B cell (primary cell): ENCODE measurements around the gene CD4.

Experiments
- CTCF ChIP-seq: fragments of 200-600 bp; IDR thresholded peaks from one replicate; pipeline ENCODE4 v1.8.0; 2022; ENCODE audit warnings: antibody characterized with exemption, mild to moderate bottlenecking
- EZH2 ChIP-seq: IDR thresholded peaks from 2 replicates; pipeline ENCODE4 v1.6.1; 2012; ENCODE audit warnings: borderline replicate concordance, low read depth, mild to moderate bottlenecking, moderate library complexity, low read length; ENCODE audit not compliant: insufficient read depth, poor library complexity, severe bottlenecking

- TF ChIP-seq CTCF (no peak), EZH2 (no peak)
Observed at GRCh38 chr12:6858799-6859198, 69.5 kb downstream of the CD4 start.
